DMS 273 treated with DMSO at 0.1 percent for 48 hours (cell line): ENCODE measurements around the gene IGF2BP3.
"Not testable (repeated sequence)": the region's sequence is repeated elsewhere in the genome, so short reads cannot be mapped to it uniquely, and the experiment has no call there.

ENCODE experiments used
- DNase-seq: peaks from one replicate; lab custom pipeline; 2025; lab: John Stamatoyannopoulos, UW

Gene IGF2BP3

GRCh38 chr7:23470330-23471105, at the start of gene IGF2BP3:
IGF2BP3 (minus strand) TSS chr7:23470491; CDS start chr7:23470110, 381 bp downstream.
- DNase-seq, result peak; percentile 98

GRCh38 chr7:23514755-23515154, 44.5 kb upstream of the IGF2BP3 start:
- DNase-seq, result no peak

GRCh38 chr7:23513746-23514145, 43.5 kb upstream of the IGF2BP3 start:
- not testable (repeated sequence) for DNase-seq

- DNase-seq, result no peak
These were observed 23.7 kb upstream of the IGF2BP3 start for GRCh38 chr7:23494009-23494408.

- no peak for DNase-seq
These were observed 21.2 kb upstream of the IGF2BP3 start for GRCh38 chr7:23491502-23491901.

GRCh38 chr7:23490357-23491135, 20.3 kb upstream of the IGF2BP3 start:
- DNase-seq, result no peak

- not testable (repeated sequence) for DNase-seq
These were observed 18.4 kb upstream of the IGF2BP3 start for GRCh38 chr7:23488714-23489113.

- DNase-seq, result no peak
These were observed 17.4 kb upstream of the IGF2BP3 start for GRCh38 chr7:23487670-23488069.

- no peak for DNase-seq
These were observed 15.9 kb upstream of the IGF2BP3 start for GRCh38 chr7:23486002-23486773.

GRCh38 chr7:23482686-23483085, 12.4 kb upstream of the IGF2BP3 start:
- no peak for DNase-seq

GRCh38 chr7:23477962-23478866, 7.9 kb upstream of the IGF2BP3 start:
- DNase-seq, result no peak

- no peak for DNase-seq
These were observed 6.8 kb upstream of the IGF2BP3 start for GRCh38 chr7:23477157-23477499.

- DNase-seq, result peak; percentile 69
These were observed 6.2 kb upstream of the IGF2BP3 start for GRCh38 chr7:23476286-23477156.

- no peak for DNase-seq
These were observed 5.2 kb upstream of the IGF2BP3 start for GRCh38 chr7:23475576-23475839.

GRCh38 chr7:23474829-23475575, 4.7 kb upstream of the IGF2BP3 start:
- DNase-seq, result peak; percentile 73

GRCh38 chr7:23474094-23474828, 4.0 kb upstream of the IGF2BP3 start:
- peak; percentile 99 for DNase-seq

- no peak for DNase-seq
These were observed 3.5 kb upstream of the IGF2BP3 start for GRCh38 chr7:23473844-23474093.

- DNase-seq, result peak; percentile 73
These were observed 2.9 kb upstream of the IGF2BP3 start for GRCh38 chr7:23472956-23473843.

- no peak for DNase-seq
These were observed 2.3 kb upstream of the IGF2BP3 start for GRCh38 chr7:23472556-23472955.
